ENCODE results near the gene CCDC51. TPM values are rescaled to one million over a fixed set of nuclear protein-coding genes. Genes with fewer than 3 reads are reported as not detected.

CCDC51 gene
- polyA plus RNA-seq, 1 donor (not counting 4 experiments of a cell fraction or from before 2014, with no cell fraction given), result 27.9 TPM

DNA sequence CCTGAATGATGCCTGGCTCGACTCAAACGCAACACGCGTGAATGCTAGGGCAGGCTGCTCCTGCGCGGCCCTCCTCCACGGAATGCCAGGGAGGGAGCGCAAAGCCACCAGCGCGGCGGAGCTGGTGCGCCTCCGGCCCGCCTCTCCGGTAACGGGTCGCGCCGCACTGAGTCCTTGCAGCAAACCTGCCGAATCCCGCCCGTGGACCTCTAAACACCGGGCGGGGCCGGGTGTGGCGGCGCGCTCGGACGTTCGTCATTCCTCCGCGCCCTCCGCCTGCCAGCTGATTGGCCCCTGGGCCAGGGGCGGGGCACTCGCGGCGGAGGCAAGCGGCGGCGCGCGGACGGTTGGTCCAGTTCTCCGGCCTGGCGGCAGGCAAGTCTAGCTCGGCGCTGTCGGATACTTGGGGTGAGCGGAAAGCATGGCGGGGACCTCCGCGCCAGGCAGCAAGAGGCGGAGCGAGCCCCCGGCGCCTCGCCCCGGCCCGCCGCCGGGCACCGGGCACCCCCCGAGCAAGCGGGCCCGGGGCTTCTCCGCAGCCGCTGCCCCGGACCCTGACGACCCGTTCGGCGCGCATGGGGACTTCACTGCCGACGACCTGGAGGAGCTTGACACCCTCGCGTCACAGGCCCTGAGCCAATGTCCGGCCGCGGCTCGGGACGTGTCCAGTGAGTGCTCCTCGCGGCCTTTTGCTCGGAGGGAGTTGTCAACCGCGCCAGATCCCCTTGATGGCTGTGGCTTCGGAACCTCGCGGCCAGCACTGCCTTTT, 6.7 kb upstream of the CCDC51 start, which contains the start of gene ATRIP:
Gene ATRIP, plus strand, starts transcription at position 313 of the 769 bp plus-strand sequence. Its CDS starts 109 bp downstream, at position 422.
- Histone ChIP-seq H3K79me2 (ENCODE audit: control insufficient read depth, insufficient read depth, low read length) (peaks cover 35% of the 10 kb centered on the region), H3K4me2 (ENCODE audit: control insufficient read depth, extremely low read depth, insufficient read depth, low read depth, low read length) (peak within 1 kb of the TSS; percentile 99), H3K9ac (ENCODE audit: control insufficient read depth, extremely low read depth, insufficient read depth, low read length) (peak within 1 kb of the TSS; percentile 87), H3K4me1 (ENCODE audit: control insufficient read depth, extremely low read depth, insufficient read depth, low read length) (peaks cover 24% of the 10 kb centered on the region), H3K27me3 (ENCODE audit: control insufficient read depth, extremely low read depth, insufficient read depth, low read length) (no peaks in the 10 kb centered on the region), H3K4me3 (ENCODE audit: control insufficient read depth in 2 of 3, extremely low read depth in 1 of 3, insufficient read depth in 2 of 3, low read depth in 1 of 3, low read length in 3 of 3) (peak within 1 kb of the TSS; percentile 82 to 93 (median 85)), H3K27ac (ENCODE audit: control insufficient read depth, insufficient read depth, low read length) (peak within 1 kb of the TSS; percentile 77), H4K20me1 (ENCODE audit: control insufficient read depth, extremely low read depth, insufficient read depth, low read length) (peaks cover 3% of the 10 kb centered on the region), H2AFZ (ENCODE audit: control insufficient read depth, low read length) (peak within 1 kb of the TSS; percentile 98), H3K36me3 (ENCODE audit: control insufficient read depth in 2 of 2, extremely low read depth in 1 of 2, insufficient read depth in 2 of 2, low read length in 2 of 2) (peaks cover 8 to 13% of the 10 kb centered on the region in 2 experiments), H3K9me1 (ENCODE audit: control insufficient read depth, extremely low read depth, insufficient read depth, low read length) (peaks cover 2% of the 10 kb centered on the region), H3K9me3 (ENCODE audit: control insufficient read depth, low read depth, low read length) (no peaks in the 10 kb centered on the region)
- dilution Hi-C loops (cut with MboI; ENCODE audit: extremely low pct_ligation_motif_present, low sequenced_read_pairs), result loop anchor here (25.0 kb wide), 1 partner anchor 184 kb away; no protein-coding TSS in a partner anchor
- no peak for FAIRE-seq
- TF ChIP-seq EZH2 (IDR thresholded peaks at IDR 0.05; ENCODE audit: low read length), result no peak
- TF ChIP-seq, protein P1, sequence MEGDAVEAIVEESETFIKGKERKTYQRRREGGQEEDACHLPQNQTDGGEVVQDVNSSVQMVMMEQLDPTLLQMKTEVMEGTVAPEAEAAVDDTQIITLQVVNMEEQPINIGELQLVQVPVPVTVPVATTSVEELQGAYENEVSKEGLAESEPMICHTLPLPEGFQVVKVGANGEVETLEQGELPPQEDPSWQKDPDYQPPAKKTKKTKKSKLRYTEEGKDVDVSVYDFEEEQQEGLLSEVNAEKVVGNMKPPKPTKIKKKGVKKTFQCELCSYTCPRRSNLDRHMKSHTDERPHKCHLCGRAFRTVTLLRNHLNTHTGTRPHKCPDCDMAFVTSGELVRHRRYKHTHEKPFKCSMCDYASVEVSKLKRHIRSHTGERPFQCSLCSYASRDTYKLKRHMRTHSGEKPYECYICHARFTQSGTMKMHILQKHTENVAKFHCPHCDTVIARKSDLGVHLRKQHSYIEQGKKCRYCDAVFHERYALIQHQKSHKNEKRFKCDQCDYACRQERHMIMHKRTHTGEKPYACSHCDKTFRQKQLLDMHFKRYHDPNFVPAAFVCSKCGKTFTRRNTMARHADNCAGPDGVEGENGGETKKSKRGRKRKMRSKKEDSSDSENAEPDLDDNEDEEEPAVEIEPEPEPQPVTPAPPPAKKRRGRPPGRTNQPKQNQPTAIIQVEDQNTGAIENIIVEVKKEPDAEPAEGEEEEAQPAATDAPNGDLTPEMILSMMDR (optimal IDR thresholded peaks at IDR 0.05 in 1 of 3, IDR thresholded peaks at IDR 0.05 in 1 of 3, conservative IDR thresholded peaks at IDR 0.05 in 1 of 3; ENCODE audit: extremely low read depth in 1 of 3, insufficient read depth in 2 of 3, low read length in 3 of 3), result no peak
- no peak for DNase-seq (ENCODE audit: low read depth, low spot score)

DNA sequence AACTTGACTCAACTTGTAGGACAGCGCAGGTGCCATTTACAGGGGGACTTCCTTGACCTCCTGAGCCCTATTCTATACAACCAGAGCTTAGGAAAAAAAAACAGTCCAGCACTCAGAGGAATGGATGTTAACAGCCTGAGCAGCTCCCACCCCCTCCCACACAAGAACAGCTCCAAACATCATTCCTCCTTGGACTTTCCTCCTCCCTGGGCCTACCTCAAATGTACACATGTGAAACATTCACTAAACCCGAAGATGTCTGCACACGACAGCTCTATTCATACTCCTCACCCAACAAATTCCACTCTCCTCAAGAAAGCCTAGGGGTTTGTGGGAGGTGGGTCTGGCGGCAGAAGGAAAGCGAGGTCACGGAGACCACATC, 6.1 kb upstream of the CCDC51 start:
- Histone ChIP-seq H4K20me1 (ENCODE audit: control insufficient read depth, extremely low read depth, insufficient read depth, low read length) (peaks cover 4% of the 10 kb centered on the region), H3K9ac (ENCODE audit: control insufficient read depth, extremely low read depth, insufficient read depth, low read length) (peak overlapping the region; percentile 87), H3K27me3 (ENCODE audit: control insufficient read depth, extremely low read depth, insufficient read depth, low read length) (no peaks in the 10 kb centered on the region), H3K36me3 (ENCODE audit: control insufficient read depth in 2 of 2, extremely low read depth in 1 of 2, insufficient read depth in 2 of 2, low read length in 2 of 2) (peaks cover 6 to 13% of the 10 kb centered on the region in 2 experiments), H3K27ac (ENCODE audit: control insufficient read depth, insufficient read depth, low read length) (peak overlapping the region; percentile 77), H2AFZ (ENCODE audit: control insufficient read depth, low read length) (peak overlapping the region; percentile 98), H3K9me3 (ENCODE audit: control insufficient read depth, low read depth, low read length) (no peaks in the 10 kb centered on the region), H3K9me1 (ENCODE audit: control insufficient read depth, extremely low read depth, insufficient read depth, low read length) (peaks cover 3% of the 10 kb centered on the region), H3K4me2 (ENCODE audit: control insufficient read depth, extremely low read depth, insufficient read depth, low read depth, low read length) (peak overlapping the region; percentile 99), H3K4me3 (ENCODE audit: control insufficient read depth in 2 of 3, extremely low read depth in 1 of 3, insufficient read depth in 2 of 3, low read depth in 1 of 3, low read length in 3 of 3) (peak overlapping the region; percentile 82 to 93 (median 85)), H3K4me1 (ENCODE audit: control insufficient read depth, extremely low read depth, insufficient read depth, low read length) (peaks cover 27% of the 10 kb centered on the region), H3K79me2 (ENCODE audit: control insufficient read depth, insufficient read depth, low read length) (peaks cover 41% of the 10 kb centered on the region)
- TF ChIP-seq, protein P1 (optimal IDR thresholded peaks at IDR 0.05 in 1 of 3, IDR thresholded peaks at IDR 0.05 in 1 of 3, conservative IDR thresholded peaks at IDR 0.05 in 1 of 3; ENCODE audit: extremely low read depth in 1 of 3, insufficient read depth in 2 of 3, low read length in 3 of 3), result no peak
- no peak for TF ChIP-seq EZH2 (IDR thresholded peaks at IDR 0.05; ENCODE audit: low read length)
- dilution Hi-C loops (cut with MboI; ENCODE audit: extremely low pct_ligation_motif_present, low sequenced_read_pairs), result loop anchor here (25.0 kb wide), 1 partner anchor 184 kb away; no protein-coding TSS in a partner anchor
- no peak for DNase-seq (ENCODE audit: low read depth, low spot score)
- FAIRE-seq, result no peak

Data from keratinocyte (primary cell).